Epithelial cell of esophagus (primary cell): ENCODE measurements around the gene SPHK2.

Source experiments
- DNase-seq: peaks from one replicate; pipeline ENCODE4 v3.0.0; 2010; ENCODE audit warnings: low read depth
- H3K4me3 ChIP-seq: 2 replicates; pipeline ENCODE4 v1.5.1; 2011; ENCODE audit warnings: mild to moderate bottlenecking, low read length, control low read depth
- CTCF ChIP-seq: IDR thresholded peaks from 2 replicates; pipeline ENCODE4 v1.5.1; 2011; ENCODE audit warnings: low read depth, mild to moderate bottlenecking, low read length, control low read depth, inconsistent platforms; ENCODE audit not compliant: insufficient read depth; ENCODE audit errors: missing control alignments

The SPHK2 gene

GRCh38 chr19:48627201-48627864 lies 8.0 kb downstream of the SPHK2 start:
- DNase-seq, result peak; percentile 37
- TF ChIP-seq CTCF, result no peak
- no peak overlapping the region for H3K4me3 ChIP-seq

GRCh38 chr19:48627865-48628314 lies 8.6 kb downstream of the SPHK2 start:
- no peak overlapping the region for H3K4me3 ChIP-seq
- DNase-seq, result no peak
- TF ChIP-seq CTCF, result no peak

- TF ChIP-seq CTCF, result no peak
- no peak for DNase-seq
- no peak overlapping the region for H3K4me3 ChIP-seq
Measured at GRCh38 chr19:48628486-48629296, 9.4 kb downstream of the SPHK2 start.

- no peak for TF ChIP-seq CTCF
- no peak overlapping the region for H3K4me3 ChIP-seq
- no peak for DNase-seq
Measured at GRCh38 chr19:48629297-48629598, 9.9 kb downstream of the SPHK2 start.

- TF ChIP-seq CTCF, result no peak
- H3K4me3 ChIP-seq, result no peak overlapping the region
- DNase-seq, result peak; percentile 59
Measured at GRCh38 chr19:48629599-48630295, 10.4 kb downstream of the SPHK2 start.

GRCh38 chr19:48630296-48631063 lies 11.2 kb downstream of the SPHK2 start:
- H3K4me3 ChIP-seq, result no peak overlapping the region
- peak; percentile 37 for DNase-seq
- peak; percentile 1 for TF ChIP-seq CTCF
